Adrenal gland (tissue), 12 donors: Measurements from ENCODE around the gene NKAIN2. TPM values are rescaled to one million over a fixed set of nuclear protein-coding genes. Genes with fewer than 3 reads are reported as not detected.

Experiments
- DNase-seq, 7 donors: peaks; one replicate each; pipeline ENCODE4 v3.0.0-alpha.2; 2019 to 2020
- H3K27ac ChIP-seq, 5 donors: fragments of 200-600 bp; sonication (generic) in 4 of 5; 1 replicate in 3 of 5; 2 replicates in 2 of 5; pipeline versions ENCODE4 v1.5.1 to v1.8.0; 2016 to 2020; ENCODE audit warnings: mild to moderate bottlenecking in 1 of 5
- H3K27me3 ChIP-seq: fragments of 200-600 bp; 2 replicates; pipeline ENCODE4 v1.8.0; 2021
- H3K36me3 ChIP-seq, 2 donors: fragments of 200-600 bp; replicated peaks in 1 of 2; 1 replicate in 1 of 2; 2 replicates in 1 of 2; pipeline versions ENCODE4 v1.5.1 to v1.8.0; 2018 to 2022
- H3K4me1 ChIP-seq, 2 donors: fragments of 200-600 bp; replicated peaks in 1 of 2; 1 replicate in 1 of 2; 2 replicates in 1 of 2; pipeline versions ENCODE4 v1.5.1 to v1.8.0; 2018 to 2021
- H3K4me3 ChIP-seq, 4 donors: fragments of 200-600 bp; sonication (generic) in 3 of 4; one replicate each; pipeline ENCODE4 v1.5.1; 2016 to 2018
- H3K9me3 ChIP-seq, 3 donors: fragments of 200-600 bp; sonication (generic) in 1 of 3; replicated peaks in 1 of 3; 1 replicate in 2 of 3; 2 replicates in 1 of 3; pipeline versions ENCODE4 v1.5.1 to v1.8.0; 2016 to 2021
- CTCF ChIP-seq, 6 experiments: fragments of 450-650 bp in 4 of 6; fragments of 200-600 bp in 2 of 6; sonication (generic) in 1 of 6; IDR thresholded peaks; 1 replicate in 5 of 6; 2 replicates in 1 of 6; pipeline versions ENCODE4 v1.5.1 to v1.8.0; 2016 to 2021; ENCODE audit warnings: antibody characterized with exemption in 6 of 6, mild to moderate bottlenecking in 2 of 6, moderate library complexity in 1 of 6
- POLR2A ChIP-seq, 2 donors: fragments of 450-650 bp; IDR thresholded peaks; one replicate each; pipeline ENCODE4 v1.6.1; 2017; ENCODE audit warnings: antibody characterized with exemption in 2 of 2, mild to moderate bottlenecking in 2 of 2, moderate library complexity in 1 of 2
- WGBS, 4 donors: extraction: QIAGEN DNeasy Blood & Tissue Kit in 2 of 4; methylation state at CpG; one replicate each; pipeline versions ENCODE4 v1.1.5 to v1.1.7; 2013 to 2017; 5-methylcytosine and 5-hydroxymethylcytosine counted together
- intact Hi-C, 2 donors: fragments of 100-400 bp; cut with DNase I; formaldehyde crosslinking; loops; one replicate each; pipeline versions ENCODE4 v1.14.1 to v1.15.0; 2022 to 2023
- polyA plus RNA-seq, 3 donors: library from polyadenylated mRNA; stranded (reverse); fragments of 200-250 nt in 2 of 3; fragments of 350-450 nt in 1 of 3; fragmentation: Illumina TruSeq in 1 of 3; extraction: RNeasy Lipid Tissue Mini Kit (QIAGEN cat#74804) in 1 of 3; gene quantifications; one replicate each; pipeline ENCODE4 v1.2.3, GENCODE V29; 2013 to 2014
- total RNA-seq, 9 donors: library from RNA; depleted of rRNA in 4 of 9; stranded (reverse); fragments of >200 nt in 4 of 9; fragments of 120-200 nt in 1 of 9; fragmentation: NEBNext Ultra II Directional in 1 of 9; extraction: Animal tissue kit (Norgen Biotek cat#: 25700) in 1 of 9; gene quantifications; one replicate each; pipeline versions ENCODE4 v1.1.0 to v1.2.4, GENCODE V29; 2013 to 2023
- donor health status: healthy with polysubstance abuse.
- donor health status: Bipolar disorder and iron deficiency.
- donor health status: DM: yes; HTN: yes; CAD: no.
- donor health status: DM: no; HTN: no; CAD: no.
- donor health status: DM: no; HTN: no; CAD: no.
- donor health status: DM: yes; HTN: yes; CAD: no.

The NKAIN2 gene
- total and polyA plus RNA-seq, 12 donors: under 0.01 to 0.61 (median 0.23) TPM; not detected in 3

- H3K4me1 ChIP-seq: no peaks in the 10 kb centered on the region
- intact Hi-C loops: no loop called here
- H3K36me3 ChIP-seq: no peaks in the 10 kb centered on the region
- WGBS, 4 donors: 78 to 95% (median 89%) methylated on average over 1 of the region's 1 CpG
- no peaks in the 10 kb centered on the region for H3K27me3 ChIP-seq
- TF ChIP-seq CTCF (IDR thresholded peaks at IDR 0.05) (no peak), POLR2A (IDR thresholded peaks at IDR 0.05) (no peak)
- H3K4me3 ChIP-seq: no peak overlapping the region
- H3K27ac ChIP-seq: no peak overlapping the region
- H3K9me3 ChIP-seq: no peaks in the 10 kb centered on the region
- no peak for DNase-seq
Measured at GRCh38 chr6:124758663-124759062, 955.0 kb downstream of the NKAIN2 start.

- H3K4me3 ChIP-seq: no peak overlapping the region
- no peaks in the 10 kb centered on the region for H3K27me3 ChIP-seq
- no peaks in the 10 kb centered on the region for H3K9me3 ChIP-seq
- WGBS, 4 donors: 23 to 52% (median 33%) methylated on average over 1 of the region's 1 CpG
- no peaks in the 10 kb centered on the region for H3K4me1 ChIP-seq
- H3K36me3 ChIP-seq: no peaks in the 10 kb centered on the region
- H3K27ac ChIP-seq: no peak overlapping the region
- no peak for TF ChIP-seq CTCF (IDR thresholded peaks at IDR 0.05)
- TF ChIP-seq POLR2A (IDR thresholded peaks at IDR 0.05): no peak
- intact Hi-C loops: no loop called here
- no peak for DNase-seq
Measured at GRCh38 chr6:124765280-124765679, 961.6 kb downstream of the NKAIN2 start.

GRCh38 chr6:124768224-124768623 lies 964.6 kb downstream of the NKAIN2 start:
- no peak for TF ChIP-seq POLR2A (IDR thresholded peaks at IDR 0.05)
- no peak for TF ChIP-seq CTCF (IDR thresholded peaks at IDR 0.05)
- no peak overlapping the region for H3K27ac ChIP-seq
- H3K9me3 ChIP-seq: no peaks in the 10 kb centered on the region
- no peaks in the 10 kb centered on the region for H3K27me3 ChIP-seq
- intact Hi-C loops: no loop called here
- no peaks in the 10 kb centered on the region for H3K36me3 ChIP-seq
- no peak for DNase-seq
- WGBS, 4 donors: 55 to 82% (median 65%) methylated on average over 1 of the region's 1 CpG
- no peaks in the 10 kb centered on the region for H3K4me1 ChIP-seq
- no peak overlapping the region for H3K4me3 ChIP-seq

GRCh38 chr6:124769811-124770544 lies 966.3 kb downstream of the NKAIN2 start:
- TF ChIP-seq CTCF (IDR thresholded peaks at IDR 0.05) (no peak), POLR2A (IDR thresholded peaks at IDR 0.05) (no peak)
- Histone ChIP-seq H3K9me3 (no peaks in the 10 kb centered on the region), H3K4me3 (no peak overlapping the region), H3K36me3 (no peaks in the 10 kb centered on the region), H3K27ac (no peak overlapping the region), H3K27me3 (no peaks in the 10 kb centered on the region), H3K4me1 (no peaks in the 10 kb centered on the region)
- no peak for DNase-seq
- 57 to 75% (median 62%) methylated on average over 1 of the region's 1 CpG for WGBS, 4 donors
- intact Hi-C loops: no loop called here
